ENCODE measurements around the gene THEM5.
"Not testable (repeated sequence)": the region's sequence is repeated elsewhere in the genome, so short reads cannot be mapped to it uniquely, and the experiment has no call there.

Gene THEM5

GRCh38 chr1:151853411-151853943 is at the start of gene THEM5:
Gene THEM5 (minus strand): TSS chr1:151853712. CDS start chr1:151853565, 147 bp downstream.
- no peak for DNase-seq

GRCh38 chr1:151902858-151903257 is 49.3 kb upstream of the THEM5 start:
- no peak for DNase-seq

GRCh38 chr1:151900804-151901203 is 47.3 kb upstream of the THEM5 start:
- not testable (repeated sequence) for DNase-seq

GRCh38 chr1:151898519-151898991 is 45.0 kb upstream of the THEM5 start:
- peak; percentile 45 for DNase-seq

- no peak for DNase-seq
Observed at GRCh38 chr1:151897991-151898431, 44.5 kb upstream of the THEM5 start.

- no peak for DNase-seq
Observed at GRCh38 chr1:151893176-151893924, 39.8 kb upstream of the THEM5 start.

GRCh38 chr1:151892190-151892589 is 38.7 kb upstream of the THEM5 start:
- no peak for DNase-seq

GRCh38 chr1:151891512-151891911 is 38.0 kb upstream of the THEM5 start:
- DNase-seq = no peak

GRCh38 chr1:151888972-151889570 is 35.6 kb upstream of the THEM5 start:
- no peak for DNase-seq

GRCh38 chr1:151887028-151887427 is 33.5 kb upstream of the THEM5 start:
- no peak for DNase-seq

- DNase-seq = no peak
Observed at GRCh38 chr1:151885479-151885878, 32.0 kb upstream of the THEM5 start.

GRCh38 chr1:151884879-151885278 is 31.4 kb upstream of the THEM5 start:
- DNase-seq = not testable (repeated sequence)

GRCh38 chr1:151884445-151884844 is 30.9 kb upstream of the THEM5 start:
- not testable (repeated sequence) for DNase-seq

- not testable (repeated sequence) for DNase-seq
Observed at GRCh38 chr1:151883898-151884297, 30.4 kb upstream of the THEM5 start.

GRCh38 chr1:151882918-151883317 is 29.4 kb upstream of the THEM5 start:
- not testable (repeated sequence) for DNase-seq

GRCh38 chr1:151882466-151882865 is 29.0 kb upstream of the THEM5 start:
- DNase-seq = no peak

GRCh38 chr1:151881479-151881878 is 28.0 kb upstream of the THEM5 start:
- DNase-seq = no peak

- no peak for DNase-seq
Observed at GRCh38 chr1:151875419-151876097, 22.0 kb upstream of the THEM5 start.

- DNase-seq = not testable (repeated sequence)
Observed at GRCh38 chr1:151872776-151873175, 19.3 kb upstream of the THEM5 start.

- DNase-seq = no peak
Observed at GRCh38 chr1:151871284-151872030, 17.9 kb upstream of the THEM5 start.

GRCh38 chr1:151868486-151868885 is 15.0 kb upstream of the THEM5 start:
- DNase-seq = no peak

GRCh38 chr1:151867765-151868411 is 14.4 kb upstream of the THEM5 start:
- DNase-seq = no peak
